PC-9 (cell line): Measurements from ENCODE around the gene SLC17A7.

ENCODE experiments used
- EZH2 ChIP-seq: fragments of 200-600 bp; sonication (generic); IDR thresholded peaks from 2 replicates; pipeline ENCODE4 v1.8.0; 2017; ENCODE audit warnings: antibody characterized with exemption, low read depth
- TF ChIP-seq, protein P1 (sequence below): fragments of 200-600 bp; sonication (generic); conservative IDR thresholded peaks from 2 replicates; pipeline ENCODE4 v1.6.1; 2017; ENCODE audit warnings: mixed run types, antibody characterized with exemption, mild to moderate bottlenecking, moderate library complexity

DNA sequence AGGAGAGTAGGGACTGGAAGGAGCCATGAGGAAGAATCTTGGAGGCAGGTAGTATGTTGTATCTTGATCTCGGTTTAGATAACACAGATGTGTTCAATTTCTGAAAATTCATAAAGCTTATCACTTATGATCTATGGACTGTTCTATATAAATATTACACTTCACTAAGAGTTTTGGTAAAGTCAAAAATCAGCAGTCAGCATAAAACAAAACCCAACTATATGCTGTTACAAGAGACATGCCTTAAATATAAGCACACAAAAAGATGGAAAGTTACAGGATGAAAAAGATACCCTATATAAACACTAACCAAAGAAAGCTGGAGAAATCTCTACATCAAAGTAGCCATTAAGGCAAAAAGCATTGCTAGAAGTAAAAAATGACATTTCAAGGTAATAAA lies 57.7 kb downstream of the SLC17A7 start:
- TF ChIP-seq, protein P1, sequence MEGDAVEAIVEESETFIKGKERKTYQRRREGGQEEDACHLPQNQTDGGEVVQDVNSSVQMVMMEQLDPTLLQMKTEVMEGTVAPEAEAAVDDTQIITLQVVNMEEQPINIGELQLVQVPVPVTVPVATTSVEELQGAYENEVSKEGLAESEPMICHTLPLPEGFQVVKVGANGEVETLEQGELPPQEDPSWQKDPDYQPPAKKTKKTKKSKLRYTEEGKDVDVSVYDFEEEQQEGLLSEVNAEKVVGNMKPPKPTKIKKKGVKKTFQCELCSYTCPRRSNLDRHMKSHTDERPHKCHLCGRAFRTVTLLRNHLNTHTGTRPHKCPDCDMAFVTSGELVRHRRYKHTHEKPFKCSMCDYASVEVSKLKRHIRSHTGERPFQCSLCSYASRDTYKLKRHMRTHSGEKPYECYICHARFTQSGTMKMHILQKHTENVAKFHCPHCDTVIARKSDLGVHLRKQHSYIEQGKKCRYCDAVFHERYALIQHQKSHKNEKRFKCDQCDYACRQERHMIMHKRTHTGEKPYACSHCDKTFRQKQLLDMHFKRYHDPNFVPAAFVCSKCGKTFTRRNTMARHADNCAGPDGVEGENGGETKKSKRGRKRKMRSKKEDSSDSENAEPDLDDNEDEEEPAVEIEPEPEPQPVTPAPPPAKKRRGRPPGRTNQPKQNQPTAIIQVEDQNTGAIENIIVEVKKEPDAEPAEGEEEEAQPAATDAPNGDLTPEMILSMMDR = no peak
- no peak for TF ChIP-seq EZH2
